ENCODE data around the gene TMEM101. TPM values are rescaled to one million over a fixed set of nuclear protein-coding genes. Genes with fewer than 3 reads are reported as not detected.
A peak's percentile ranks its signal among the peaks of the same experiment; 100 is the strongest.

The TMEM101 gene
- 15.8 TPM for total RNA-seq
- 10 to 100 TPM; 40.7 to 44.9 (median 41.3) TPM for polyA plus RNA-seq

DNA sequence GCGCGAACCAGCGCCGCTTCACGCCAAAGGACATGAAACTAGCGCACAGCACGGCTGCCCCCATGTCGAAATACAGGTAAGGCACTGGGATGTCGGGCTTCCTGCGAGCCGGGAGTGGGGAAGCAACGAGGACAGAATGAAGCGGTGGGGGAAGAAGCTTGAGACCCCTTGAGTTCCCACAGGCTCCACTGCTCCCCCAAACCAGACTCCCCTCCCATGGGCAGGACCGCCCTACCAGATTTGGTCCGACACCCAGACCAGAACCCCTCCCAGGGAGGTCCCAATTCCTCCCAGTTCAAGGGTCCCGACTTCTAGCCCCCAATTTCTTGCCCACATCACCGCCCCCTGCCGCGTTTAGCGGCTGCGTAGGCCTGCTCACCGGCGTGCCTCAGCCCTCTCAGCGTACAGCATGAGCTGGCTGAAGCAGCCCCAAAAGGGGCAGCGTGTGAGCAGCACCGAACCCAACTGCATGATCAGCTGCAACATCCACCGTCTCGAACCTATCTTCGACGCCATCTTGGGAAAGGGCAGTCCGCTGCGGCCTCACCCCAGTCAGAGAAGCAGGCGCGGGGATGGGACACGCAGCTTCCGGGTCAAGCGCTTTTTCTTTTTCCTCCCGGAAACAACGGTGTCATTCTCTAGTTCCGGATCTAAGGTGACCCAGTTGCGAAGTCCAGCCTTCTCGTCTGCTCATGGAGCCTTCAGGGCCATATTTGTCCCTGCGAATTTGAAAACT, at the start of gene TMEM101:
TMEM101 (minus strand) TSS at position 527 of the 736 bp plus-strand sequence; CDS start at position 516, 11 bp downstream.
- H3K4me1 ChIP-seq (ENCODE audit: control insufficient read depth, insufficient read depth, low read length, poor library complexity, severe bottlenecking) = peaks cover 14% of the 10 kb centered on the region
- peaks cover 6 to 20% (median 8%) of the 10 kb centered on the region in 4 donors for H3K4me1 Mint-ChIP-seq
- no peaks in the 10 kb centered on the region for H3K27me3 ChIP-seq (ENCODE audit: control insufficient read depth, insufficient read depth, low read length)
- peak within 1 kb of the TSS; percentile 81 for H3K4me3 ChIP-seq (ENCODE audit: low read depth, low read length)
- DNase-seq = peak; percentile 83 to 95 (median 87)
- no peaks in the 10 kb centered on the region for H3K9me3 Mint-ChIP-seq
- H3K36me3 ChIP-seq (ENCODE audit: control insufficient read depth, insufficient read depth, low read length) = peaks cover 2% of the 10 kb centered on the region
- no peaks in the 10 kb centered on the region for H3K9me3 ChIP-seq (ENCODE audit: control insufficient read depth in 2 of 2, low read length in 2 of 2)
- peak within 1 kb of the TSS; percentile 96 to 99 (median 98) for H3K4me3 Mint-ChIP-seq
- H3K27ac ChIP-seq (ENCODE audit: insufficient read depth, low read length, poor library complexity, severe bottlenecking) = peak within 1 kb of the TSS; percentile 47
- H3K27me3 Mint-ChIP-seq = no peaks in the 10 kb centered on the region
- peak; percentile 98 for ATAC-seq (ENCODE audit: low read depth in 2 of 2)
- H3K27ac Mint-ChIP-seq = peak within 1 kb of the TSS; percentile 93 to 99 (median 97)
- H3K36me3 Mint-ChIP-seq = peaks cover 10% of the 10 kb centered on the region

DNA sequence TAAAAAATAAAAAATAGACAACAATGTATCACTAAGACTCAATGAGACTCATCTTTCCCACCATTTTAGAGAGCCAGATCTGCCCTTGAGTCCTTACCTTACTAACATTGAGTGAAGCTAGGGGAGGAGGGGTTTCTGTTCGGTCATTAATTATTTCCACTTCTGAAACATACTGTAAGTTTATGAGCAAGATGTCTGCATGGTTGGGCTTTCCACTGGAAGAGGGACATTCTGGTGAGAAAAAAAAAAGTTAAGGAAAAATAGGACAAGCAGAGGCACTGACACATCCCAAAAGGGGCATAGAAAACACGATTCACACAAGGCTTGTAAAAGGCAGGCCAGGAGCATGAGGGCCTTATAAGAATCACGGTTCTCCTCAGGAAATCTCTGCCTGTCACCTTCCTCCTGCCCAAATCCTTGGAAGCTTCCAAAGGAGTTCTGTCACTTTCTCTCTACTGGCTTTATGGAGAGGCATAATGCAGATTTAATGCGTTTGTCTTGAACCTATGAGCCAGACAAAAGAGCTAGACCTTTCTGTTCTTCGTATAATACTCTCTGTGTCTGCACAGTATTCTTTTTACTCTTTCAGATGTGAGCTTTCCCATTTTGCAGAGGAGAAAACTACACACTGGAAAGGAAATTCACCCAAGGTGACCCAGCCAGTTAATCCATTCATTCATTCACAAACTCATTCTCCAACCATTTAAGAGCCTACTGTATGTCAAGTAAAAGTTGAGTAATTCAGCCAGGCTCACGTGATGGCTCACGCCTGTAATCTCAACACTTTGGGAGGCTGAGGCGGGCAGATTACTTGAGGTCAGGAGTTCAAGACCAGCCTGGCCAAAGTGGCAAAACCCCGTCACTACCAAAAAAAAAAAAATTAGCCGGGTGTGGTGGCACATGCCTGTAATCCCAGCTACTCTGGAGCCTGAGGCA, 49.2 kb upstream of the TMEM101 start:
- H3K9me3 Mint-ChIP-seq = no peaks in the 10 kb centered on the region
- Histone ChIP-seq H3K4me1 (ENCODE audit: control insufficient read depth, insufficient read depth, low read length, poor library complexity, severe bottlenecking) (peaks cover 25% of the 10 kb centered on the region), H3K36me3 (ENCODE audit: control insufficient read depth, insufficient read depth, low read length) (peaks cover 26% of the 10 kb centered on the region), H3K27me3 (ENCODE audit: control insufficient read depth, insufficient read depth, low read length) (no peaks in the 10 kb centered on the region), H3K27ac (ENCODE audit: insufficient read depth, low read length, poor library complexity, severe bottlenecking) (no peak overlapping the region), H3K4me3 (ENCODE audit: low read depth, low read length) (no peak overlapping the region), H3K9me3 (ENCODE audit: control insufficient read depth in 2 of 2, low read length in 2 of 2) (no peaks in the 10 kb centered on the region)
- peaks cover 36 to 73% (median 54%) of the 10 kb centered on the region in 4 donors for H3K4me1 Mint-ChIP-seq
- peak overlapping the region in 1 of 3 donors; percentile 47 for H3K27ac Mint-ChIP-seq
- no peak for DNase-seq
- ATAC-seq (ENCODE audit: low read depth in 2 of 2) = no peak
- peak overlapping the region; percentile 49 to 91 (median 52) for H3K4me3 Mint-ChIP-seq
- peaks cover 28% of the 10 kb centered on the region for H3K36me3 Mint-ChIP-seq
- no peaks in the 10 kb centered on the region for H3K27me3 Mint-ChIP-seq

DNA sequence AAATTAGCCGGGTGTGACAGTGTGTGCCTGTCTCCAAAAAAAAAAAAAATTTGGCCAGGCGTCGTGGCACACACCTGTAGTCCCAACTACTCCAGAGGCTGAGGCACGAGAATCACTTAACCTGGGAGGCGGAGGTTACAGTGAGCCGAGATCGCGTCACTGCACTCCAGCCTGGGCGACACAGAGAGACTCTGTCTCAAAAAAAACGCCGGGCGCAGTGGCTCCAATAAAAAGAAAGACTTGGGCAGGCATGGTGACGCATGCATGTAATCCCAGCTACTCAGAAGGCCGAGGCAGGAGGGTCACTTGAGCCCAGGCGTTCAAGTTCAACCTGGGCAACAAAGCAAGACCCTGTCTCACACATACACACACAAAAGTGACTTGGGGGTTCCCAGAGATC, 48.1 kb upstream of the TMEM101 start:
- Histone ChIP-seq H3K36me3 (ENCODE audit: control insufficient read depth, insufficient read depth, low read length) (peaks cover 33% of the 10 kb centered on the region), H3K9me3 (ENCODE audit: control insufficient read depth in 2 of 2, low read length in 2 of 2) (no peaks in the 10 kb centered on the region), H3K4me3 (ENCODE audit: low read depth, low read length) (no peak overlapping the region), H3K4me1 (ENCODE audit: control insufficient read depth, insufficient read depth, low read length, poor library complexity, severe bottlenecking) (peaks cover 25% of the 10 kb centered on the region), H3K27ac (ENCODE audit: insufficient read depth, low read length, poor library complexity, severe bottlenecking) (no peak overlapping the region), H3K27me3 (ENCODE audit: control insufficient read depth, insufficient read depth, low read length) (no peaks in the 10 kb centered on the region)
- no peaks in the 10 kb centered on the region for H3K9me3 Mint-ChIP-seq
- H3K4me3 Mint-ChIP-seq = peak overlapping the region in 1 of 4 donors; percentile 80
- peaks cover 36 to 74% (median 54%) of the 10 kb centered on the region in 4 donors for H3K4me1 Mint-ChIP-seq
- H3K27ac Mint-ChIP-seq = peak overlapping the region in 1 of 3 donors; percentile 17
- H3K36me3 Mint-ChIP-seq = peaks cover 30% of the 10 kb centered on the region
- no peak for DNase-seq
- no peaks in the 10 kb centered on the region for H3K27me3 Mint-ChIP-seq
- ATAC-seq (ENCODE audit: low read depth in 2 of 2) = no peak

DNA sequence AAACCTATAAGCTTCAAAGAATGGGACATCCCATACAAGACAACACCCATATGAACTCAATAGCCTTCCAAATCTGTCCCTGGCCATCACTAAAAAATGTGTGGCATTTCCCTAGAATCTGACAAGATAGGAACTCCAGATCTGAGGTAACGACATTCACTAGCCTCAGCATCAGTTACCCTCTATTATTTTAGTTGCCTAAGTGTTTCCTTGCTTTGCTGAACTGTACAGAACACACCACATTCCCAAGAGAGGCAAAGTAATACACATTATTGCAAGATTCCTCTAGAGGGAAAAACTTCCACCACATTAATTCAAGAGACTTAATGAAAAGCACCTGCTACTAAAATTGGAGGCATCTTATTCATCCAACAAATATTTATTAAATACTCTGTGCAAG, 46.7 kb upstream of the TMEM101 start:
- peaks cover 30% of the 10 kb centered on the region for H3K36me3 Mint-ChIP-seq
- H3K9me3 ChIP-seq (ENCODE audit: control insufficient read depth in 2 of 2, low read length in 2 of 2) = no peaks in the 10 kb centered on the region
- DNase-seq (no peak), ATAC-seq (ENCODE audit: low read depth in 2 of 2) (no peak)
- no peak overlapping the region for H3K4me3 ChIP-seq (ENCODE audit: low read depth, low read length)
- H3K4me3 Mint-ChIP-seq = peak overlapping the region in 1 of 4 donors; percentile 47
- H3K4me1 Mint-ChIP-seq = peaks cover 32 to 63% (median 48%) of the 10 kb centered on the region in 4 donors
- no peak overlapping the region for H3K27ac ChIP-seq (ENCODE audit: insufficient read depth, low read length, poor library complexity, severe bottlenecking)
- peaks cover 19% of the 10 kb centered on the region for H3K4me1 ChIP-seq (ENCODE audit: control insufficient read depth, insufficient read depth, low read length, poor library complexity, severe bottlenecking)
- no peaks in the 10 kb centered on the region for H3K27me3 ChIP-seq (ENCODE audit: control insufficient read depth, insufficient read depth, low read length)
- no peak overlapping the region for H3K27ac Mint-ChIP-seq
- H3K27me3 Mint-ChIP-seq = no peaks in the 10 kb centered on the region
- no peaks in the 10 kb centered on the region for H3K9me3 Mint-ChIP-seq
- peaks cover 33% of the 10 kb centered on the region for H3K36me3 ChIP-seq (ENCODE audit: control insufficient read depth, insufficient read depth, low read length)

DNA sequence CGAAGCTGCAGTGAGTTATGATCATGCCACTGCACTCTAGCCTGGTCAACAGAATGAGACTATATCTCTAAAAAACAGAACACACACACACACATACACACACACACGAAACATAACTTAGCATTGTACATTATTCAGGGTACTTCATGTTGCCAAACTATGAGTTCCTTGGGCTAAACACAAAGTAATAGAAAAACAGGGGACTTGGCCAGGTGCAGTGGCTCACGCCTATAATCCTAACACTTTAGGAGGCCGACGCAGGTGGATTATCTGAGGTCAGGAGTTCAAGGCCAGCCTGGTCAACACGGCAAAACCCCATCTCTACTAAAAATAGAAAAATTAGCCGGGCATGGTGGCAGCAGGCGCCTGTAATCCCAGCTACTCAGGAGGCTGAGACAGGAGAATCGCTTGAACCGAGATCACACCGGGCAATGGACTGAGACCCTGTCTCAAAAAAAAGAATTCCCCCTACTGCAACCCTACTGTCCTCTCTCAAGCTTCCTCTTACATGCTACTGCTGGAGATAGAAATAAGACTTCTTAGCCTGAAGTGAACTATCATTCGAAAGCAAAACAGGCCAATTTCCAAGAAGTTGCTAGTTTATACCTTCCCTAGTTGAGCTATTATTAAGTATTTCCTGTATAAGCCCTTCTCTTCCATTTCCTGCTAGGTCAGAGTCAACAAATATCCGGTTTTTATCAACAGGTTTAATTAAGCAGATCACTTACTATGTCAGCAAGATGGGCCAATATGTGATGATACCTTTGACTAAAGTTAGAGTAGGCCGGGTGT, 44.5 kb upstream of the TMEM101 start:
- Histone ChIP-seq H3K36me3 (ENCODE audit: control insufficient read depth, insufficient read depth, low read length) (peaks cover 38% of the 10 kb centered on the region), H3K4me1 (ENCODE audit: control insufficient read depth, insufficient read depth, low read length, poor library complexity, severe bottlenecking) (peaks cover 9% of the 10 kb centered on the region), H3K27ac (ENCODE audit: insufficient read depth, low read length, poor library complexity, severe bottlenecking) (no peak overlapping the region), H3K4me3 (ENCODE audit: low read depth, low read length) (no peak overlapping the region), H3K27me3 (ENCODE audit: control insufficient read depth, insufficient read depth, low read length) (no peaks in the 10 kb centered on the region), H3K9me3 (ENCODE audit: control insufficient read depth in 2 of 2, low read length in 2 of 2) (no peaks in the 10 kb centered on the region)
- H3K36me3 Mint-ChIP-seq = peaks cover 33% of the 10 kb centered on the region
- DNase-seq (peak in 1 of 3 donors; percentile 57), ATAC-seq (ENCODE audit: low read depth in 2 of 2) (no peak)
- H3K27ac Mint-ChIP-seq = peak overlapping the region in 1 of 3 donors; percentile 63
- peaks cover 25 to 59% (median 40%) of the 10 kb centered on the region in 4 donors for H3K4me1 Mint-ChIP-seq
- no peaks in the 10 kb centered on the region for H3K27me3 Mint-ChIP-seq
- H3K9me3 Mint-ChIP-seq = no peaks in the 10 kb centered on the region
- peak overlapping the region in 1 of 4 donors; percentile 27 for H3K4me3 Mint-ChIP-seq

DNA sequence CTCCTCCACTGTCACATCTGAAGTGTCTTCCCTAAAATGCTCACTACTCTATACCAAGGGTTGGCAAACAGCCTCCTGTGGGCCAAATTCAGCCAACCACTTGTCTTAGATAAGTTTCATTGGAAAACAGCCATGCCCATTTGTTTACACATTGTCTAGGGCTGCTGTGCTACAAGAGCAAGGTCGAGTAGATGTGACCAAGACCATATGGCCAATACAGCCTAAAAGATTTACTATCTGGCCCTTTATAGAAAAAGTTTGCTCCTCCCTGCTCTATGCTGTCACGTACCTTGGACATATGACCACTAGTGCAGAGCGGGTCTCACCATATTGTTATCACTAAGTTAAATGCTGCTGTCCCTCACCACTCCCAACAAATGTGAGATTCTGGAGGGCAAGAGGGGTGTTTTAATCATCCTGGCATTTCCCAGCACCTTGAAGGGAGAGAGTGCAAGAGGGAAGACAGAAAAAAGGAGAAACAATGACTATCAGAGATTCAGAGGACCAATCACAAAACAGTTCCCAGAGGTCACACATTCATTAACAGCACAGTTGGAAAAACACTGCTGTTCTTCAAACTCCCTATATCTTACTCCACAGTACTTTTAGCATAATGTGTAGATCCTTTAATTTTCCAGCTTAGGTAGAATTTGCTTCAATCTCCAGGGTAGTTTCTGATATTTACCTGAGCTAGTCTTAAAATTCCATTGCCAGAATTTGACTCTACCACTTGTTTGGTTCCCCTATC, 38.5 kb upstream of the TMEM101 start:
- H3K4me1 ChIP-seq (ENCODE audit: control insufficient read depth, insufficient read depth, low read length, poor library complexity, severe bottlenecking) = no peaks in the 10 kb centered on the region
- H3K27ac Mint-ChIP-seq = peak overlapping the region in 1 of 3 donors; percentile 7
- DNase-seq = no peak
- no peak overlapping the region for H3K4me3 Mint-ChIP-seq
- peaks cover 40% of the 10 kb centered on the region for H3K36me3 ChIP-seq (ENCODE audit: control insufficient read depth, insufficient read depth, low read length)
- peaks cover 9 to 23% (median 17%) of the 10 kb centered on the region in 4 donors for H3K4me1 Mint-ChIP-seq
- H3K27me3 ChIP-seq (ENCODE audit: control insufficient read depth, insufficient read depth, low read length) = no peaks in the 10 kb centered on the region
- no peaks in the 10 kb centered on the region for H3K27me3 Mint-ChIP-seq
- no peaks in the 10 kb centered on the region for H3K9me3 Mint-ChIP-seq
- H3K36me3 Mint-ChIP-seq = peaks cover 18% of the 10 kb centered on the region
- no peak for ATAC-seq (ENCODE audit: low read depth in 2 of 2)
- no peaks in the 10 kb centered on the region for H3K9me3 ChIP-seq (ENCODE audit: control insufficient read depth in 2 of 2, low read length in 2 of 2)
- no peak overlapping the region for H3K27ac ChIP-seq (ENCODE audit: insufficient read depth, low read length, poor library complexity, severe bottlenecking)
- H3K4me3 ChIP-seq (ENCODE audit: low read depth, low read length) = no peak overlapping the region
